HK-2 (cell line): ENCODE data around the gene TPRX1.
"Not testable (repeated sequence)": the region's sequence is repeated elsewhere in the genome, so short reads cannot be mapped to it uniquely, and the experiment has no call there.

ENCODE experiments used
- DNase-seq: peaks from one replicate; pipeline ENCODE4 v3.0.0-alpha.2; 2018; ENCODE audit not compliant: unreplicated experiment

The TPRX1 gene, protein sequence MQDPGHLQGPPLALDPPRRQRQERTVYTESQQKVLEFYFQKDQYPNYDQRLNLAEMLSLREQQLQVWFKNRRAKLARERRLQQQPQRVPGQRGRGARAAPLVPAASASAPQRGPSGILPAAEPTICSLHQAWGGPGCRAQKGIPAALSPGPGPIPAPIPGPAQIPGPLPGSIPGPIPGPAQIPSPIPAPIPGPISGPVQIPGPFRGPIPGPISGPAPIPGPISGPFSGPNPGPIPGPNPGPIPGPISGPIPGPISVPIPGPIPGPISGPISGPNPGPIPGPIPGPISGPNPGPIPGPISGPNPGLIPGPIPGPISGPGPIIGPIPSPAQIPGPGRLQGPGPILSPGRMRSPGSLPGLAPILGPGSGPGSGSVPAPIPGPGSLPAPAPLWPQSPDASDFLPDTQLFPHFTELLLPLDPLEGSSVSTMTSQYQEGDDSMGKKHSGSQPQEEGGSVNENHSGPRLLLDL

DNA sequence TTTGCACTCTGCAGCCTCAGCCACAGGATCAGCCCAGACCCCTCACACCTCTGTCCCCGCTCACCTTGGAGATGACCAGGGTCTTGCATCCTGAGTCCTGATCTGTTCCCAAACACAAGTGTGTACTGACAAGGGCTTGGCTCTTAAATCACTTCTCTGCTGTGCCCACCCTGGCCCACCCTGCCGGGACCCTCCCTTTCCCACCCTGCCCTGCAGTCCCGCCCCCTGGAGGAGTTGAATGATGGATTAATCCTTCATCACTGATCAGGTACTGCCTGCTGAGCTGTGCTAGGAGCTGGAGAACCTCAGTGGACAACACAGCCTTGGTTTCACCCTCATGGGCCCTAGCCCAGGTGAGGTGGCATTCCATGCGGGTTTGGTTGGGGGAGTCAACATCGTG lies at the start of gene TPRX1:
Gene TPRX1, minus strand, starts transcription at position 101 of the 400 bp plus-strand sequence. Its CDS starts 12 bp downstream, at position 89.
- DNase-seq, result not testable (repeated sequence)

DNA sequence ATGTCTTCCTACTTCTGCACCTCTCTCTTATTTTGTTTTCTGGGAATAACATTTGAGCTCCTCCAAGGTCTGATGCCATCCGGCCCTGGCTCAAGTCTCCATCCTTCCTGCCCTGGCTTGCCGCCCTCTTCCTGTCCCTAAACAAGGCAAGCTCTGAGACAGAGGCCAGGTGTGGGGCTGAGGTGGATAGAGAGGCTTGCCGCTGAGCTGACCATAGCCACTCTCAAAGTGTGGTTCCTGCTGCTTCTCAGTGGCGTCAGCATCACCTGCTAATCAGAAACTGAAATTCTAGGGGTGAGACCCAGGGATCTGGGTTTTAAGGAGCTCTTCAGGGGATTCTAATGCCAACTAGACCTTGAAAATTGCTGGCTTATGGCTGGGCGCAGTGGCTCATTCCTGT lies 48.7 kb upstream of the TPRX1 start:
- DNase-seq, result no peak

DNA sequence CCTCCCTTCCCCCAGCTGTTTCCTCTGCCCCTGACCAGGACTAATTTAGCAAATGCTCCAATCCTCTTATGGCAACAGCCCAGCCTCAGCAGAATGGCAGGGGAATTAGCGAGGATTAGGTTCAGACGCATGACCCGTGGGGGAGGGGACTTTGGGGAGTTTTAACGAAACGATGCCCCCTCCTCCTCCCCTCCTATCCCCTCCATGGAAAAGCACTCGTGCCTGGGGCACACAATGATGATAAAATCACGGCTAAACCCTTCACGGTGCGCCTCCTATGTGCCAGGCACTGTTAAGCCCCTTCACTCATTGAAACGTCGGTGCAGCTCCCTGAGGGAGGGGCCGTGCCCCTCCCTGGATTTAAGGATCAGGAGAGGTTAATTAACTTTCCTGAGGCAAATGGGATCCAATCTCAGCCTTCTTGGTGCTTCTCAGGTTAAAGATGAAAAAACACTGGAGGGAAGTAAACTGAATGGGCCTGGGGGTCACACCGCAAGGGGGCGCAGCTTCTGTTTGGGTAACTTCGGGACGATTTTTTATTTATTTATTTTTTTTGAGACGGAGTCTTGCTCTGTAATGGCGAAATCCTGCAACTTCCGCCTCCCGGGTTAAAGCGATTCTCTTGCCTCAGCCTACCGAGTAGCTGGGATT lies 44.6 kb upstream of the TPRX1 start:
- no peak for DNase-seq

DNA sequence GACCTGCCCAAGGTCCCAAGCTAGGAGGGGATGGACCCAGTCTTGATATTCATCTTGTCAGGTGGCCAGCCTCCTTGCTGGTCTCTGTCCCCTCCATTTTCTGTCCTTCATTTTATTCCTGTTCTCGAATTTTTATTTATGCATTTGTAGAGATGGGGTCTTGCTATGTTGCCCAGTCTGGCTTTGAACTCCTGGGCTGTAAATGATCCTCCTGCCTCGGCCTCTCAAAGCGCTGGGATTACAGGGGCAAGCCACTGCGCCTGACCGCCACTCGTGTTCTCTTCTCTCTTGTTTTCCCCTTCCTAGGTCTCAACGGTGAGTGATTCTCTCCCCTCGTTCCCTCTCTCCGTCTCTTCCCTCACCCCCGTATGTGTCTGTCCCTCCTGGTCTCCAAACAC lies 44.1 kb upstream of the TPRX1 start:
- DNase-seq, result no peak

DNA sequence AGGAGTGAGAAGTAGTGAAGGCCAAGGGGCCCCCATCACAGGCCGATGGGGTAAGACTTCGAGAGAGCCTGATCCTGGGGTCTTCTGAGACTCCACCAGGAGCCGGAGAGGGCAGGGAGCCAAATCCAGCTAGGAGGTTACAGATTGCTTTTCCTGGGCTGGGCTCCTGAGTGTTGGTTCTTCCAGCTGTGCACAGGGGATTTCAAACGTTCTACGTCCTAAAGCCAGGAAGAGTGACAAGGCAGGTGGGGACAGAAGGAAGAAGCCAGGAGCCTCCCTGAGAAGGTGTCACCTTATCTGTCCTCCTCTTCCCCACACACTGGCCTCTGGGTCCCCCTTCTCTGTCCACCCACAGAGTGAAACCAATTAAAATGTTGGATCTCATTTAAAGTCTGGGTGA lies 38.6 kb upstream of the TPRX1 start:
- DNase-seq, result no peak

DNA sequence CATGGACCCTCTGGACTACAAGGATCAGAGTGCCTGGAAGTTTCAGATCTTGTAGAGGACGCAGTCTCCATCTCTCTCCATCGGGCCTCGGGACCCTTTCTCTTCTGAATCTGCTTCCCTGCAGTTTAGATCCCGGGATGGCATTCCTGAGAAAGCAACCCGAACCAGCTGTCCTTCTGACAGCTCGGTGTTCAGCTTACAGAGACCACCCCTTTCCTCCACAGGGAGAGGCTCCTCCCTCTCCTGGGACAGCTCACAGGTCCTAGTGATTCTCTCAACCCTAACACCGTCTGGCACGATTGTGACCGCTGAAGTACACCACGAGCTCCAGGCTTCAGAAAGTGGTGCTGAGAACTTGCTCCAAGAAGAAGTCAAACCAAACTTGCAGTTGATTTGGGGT lies 35.6 kb upstream of the TPRX1 start:
- no peak for DNase-seq

DNA sequence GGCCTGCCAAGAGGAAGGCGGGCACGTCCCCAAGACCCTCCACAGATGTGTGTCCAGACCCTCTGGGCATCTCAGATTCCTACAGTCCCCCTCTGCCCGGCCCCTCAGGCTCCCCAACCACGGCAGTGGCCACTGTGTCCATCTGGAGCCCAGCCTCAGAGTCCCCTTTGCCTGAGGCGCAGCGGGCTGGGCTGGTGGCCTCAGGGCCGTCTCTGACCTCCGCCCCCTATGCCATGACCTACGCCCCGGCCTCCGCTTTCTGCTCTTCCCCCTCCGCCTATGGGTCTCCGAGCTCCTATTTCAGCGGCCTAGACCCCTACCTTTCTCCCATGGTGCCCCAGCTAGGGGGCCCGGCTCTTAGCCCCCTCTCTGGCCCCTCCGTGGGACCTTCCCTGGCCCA lies 35.1 kb upstream of the TPRX1 start:
- no peak for DNase-seq

DNA sequence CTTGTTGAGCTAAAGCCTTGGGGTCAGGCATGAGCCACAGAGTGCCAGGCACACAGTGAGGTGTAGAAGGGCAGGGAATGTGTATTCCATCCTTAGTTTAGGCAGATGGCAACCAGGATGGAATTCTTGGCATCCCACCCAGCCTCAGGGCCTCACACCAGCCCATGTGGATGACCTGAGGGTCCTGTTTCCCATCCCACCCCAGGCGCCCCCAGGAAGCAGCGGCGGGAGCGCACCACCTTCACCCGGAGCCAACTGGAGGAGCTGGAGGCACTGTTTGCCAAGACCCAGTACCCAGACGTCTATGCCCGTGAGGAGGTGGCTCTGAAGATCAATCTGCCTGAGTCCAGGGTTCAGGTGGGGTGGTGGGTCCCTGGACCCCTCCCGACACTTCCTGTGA lies 31.7 kb upstream of the TPRX1 start:
- no peak for DNase-seq

DNA sequence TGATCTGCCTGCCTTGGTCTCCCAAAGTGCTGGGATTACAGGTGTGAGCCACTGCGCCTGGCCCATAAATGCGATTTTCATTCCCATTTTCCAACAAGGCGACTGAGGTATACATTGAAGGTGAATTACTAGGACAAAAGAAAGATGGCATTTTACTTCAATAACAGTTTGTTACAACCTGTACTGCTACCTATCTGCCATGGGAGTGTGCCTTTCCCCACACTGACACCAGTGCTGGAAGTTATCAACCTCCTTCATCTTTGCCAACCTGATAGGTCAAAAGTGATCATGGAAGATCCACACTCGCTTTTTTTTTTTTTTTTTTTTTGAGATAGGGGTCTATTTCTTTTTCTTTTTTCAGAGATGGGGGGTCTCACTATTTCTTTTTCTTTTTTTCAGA lies 28.4 kb upstream of the TPRX1 start:
- no peak for DNase-seq

DNA sequence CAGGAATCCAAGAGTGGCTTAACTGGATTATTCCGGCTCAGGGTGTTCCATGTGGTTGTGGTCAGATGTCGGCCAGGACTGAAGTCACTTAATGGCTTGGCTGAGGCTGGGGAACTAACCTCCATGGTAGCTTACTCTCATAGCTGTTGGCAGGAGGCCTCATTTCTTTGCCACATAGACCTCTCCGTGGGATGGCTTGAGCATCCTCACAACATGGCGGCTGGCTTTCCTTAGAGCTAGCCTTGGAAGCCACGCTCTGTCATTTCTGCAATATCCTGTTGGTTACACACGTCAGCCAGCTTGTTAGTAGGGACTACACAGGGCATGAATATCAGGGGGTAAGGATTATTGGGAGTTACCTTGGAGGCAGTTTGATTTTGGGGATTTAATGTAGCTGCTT lies 22.4 kb upstream of the TPRX1 start:
- no peak for DNase-seq

DNA sequence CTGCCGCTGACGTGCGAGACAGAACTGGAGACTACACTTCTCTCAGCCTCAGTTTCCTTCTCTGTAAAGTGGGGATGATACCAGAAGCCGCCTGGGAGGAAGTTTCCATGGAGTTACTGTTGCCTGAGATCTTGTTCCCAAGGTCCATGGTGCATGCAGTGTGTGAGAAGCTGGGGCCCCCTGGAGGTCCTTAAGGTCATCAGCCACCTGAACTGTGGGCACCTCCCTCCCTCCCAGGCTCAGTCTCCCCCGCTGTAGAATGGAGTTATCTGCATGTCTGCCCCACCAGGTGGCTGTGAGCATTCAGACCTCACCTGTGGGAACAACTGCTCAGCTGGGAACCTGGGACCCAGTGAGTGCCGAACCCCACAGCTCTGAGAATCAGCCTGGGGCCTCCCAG lies 20.0 kb upstream of the TPRX1 start:
- no peak for DNase-seq

DNA sequence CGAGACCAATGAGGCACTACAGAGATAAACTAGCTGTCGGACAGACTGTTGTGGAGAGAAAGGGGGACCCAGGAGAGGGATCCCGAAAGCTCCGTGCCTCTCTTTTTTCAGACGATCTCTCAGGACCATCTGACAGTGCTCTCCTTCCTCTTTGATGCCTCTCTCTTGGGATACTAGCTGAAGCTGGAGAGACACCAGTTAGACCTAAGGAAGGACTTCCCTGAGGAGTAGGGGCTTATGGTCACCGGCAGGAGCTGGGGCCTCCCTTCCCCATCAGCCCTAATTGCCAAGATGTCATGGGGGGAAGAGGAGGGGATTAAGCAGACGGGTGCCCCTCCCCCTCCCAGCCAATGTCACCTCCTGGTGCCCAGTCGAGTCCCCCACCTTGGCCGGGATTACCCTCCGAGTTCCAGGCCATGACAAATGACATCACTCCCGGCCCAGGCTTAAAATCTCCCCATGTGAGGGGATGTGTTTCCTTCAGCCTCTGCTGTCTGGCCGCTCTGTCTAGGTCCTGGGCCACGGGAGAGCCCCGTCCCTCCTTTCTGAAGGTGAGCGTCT lies 17.2 kb upstream of the TPRX1 start, which contains the start of gene CRX:
Gene CRX, plus strand, starts transcription at position 478 of the 561 bp plus-strand sequence. CDS start 12,507 bp downstream, outside the sequence.
- no peak for DNase-seq

DNA sequence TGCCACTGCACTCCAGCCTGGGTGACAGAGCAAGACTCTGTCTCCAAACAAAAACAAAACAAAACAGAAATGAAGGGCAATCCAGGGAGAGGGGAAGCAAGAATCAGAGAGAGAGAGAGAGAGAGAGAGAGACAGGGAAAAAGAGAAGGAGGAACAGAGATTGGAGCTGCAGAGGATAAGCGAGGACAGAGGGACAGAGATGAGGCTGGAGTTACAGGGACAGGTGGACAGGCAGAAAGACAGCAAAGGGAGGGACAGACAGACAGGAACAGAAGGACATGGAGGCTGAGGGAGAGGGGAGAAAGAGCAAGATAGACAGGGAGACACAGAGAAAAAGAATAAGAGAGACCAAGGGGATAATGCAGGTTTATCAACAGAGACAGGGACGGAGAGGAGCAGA lies 16.1 kb upstream of the TPRX1 start:
- no peak for DNase-seq

DNA sequence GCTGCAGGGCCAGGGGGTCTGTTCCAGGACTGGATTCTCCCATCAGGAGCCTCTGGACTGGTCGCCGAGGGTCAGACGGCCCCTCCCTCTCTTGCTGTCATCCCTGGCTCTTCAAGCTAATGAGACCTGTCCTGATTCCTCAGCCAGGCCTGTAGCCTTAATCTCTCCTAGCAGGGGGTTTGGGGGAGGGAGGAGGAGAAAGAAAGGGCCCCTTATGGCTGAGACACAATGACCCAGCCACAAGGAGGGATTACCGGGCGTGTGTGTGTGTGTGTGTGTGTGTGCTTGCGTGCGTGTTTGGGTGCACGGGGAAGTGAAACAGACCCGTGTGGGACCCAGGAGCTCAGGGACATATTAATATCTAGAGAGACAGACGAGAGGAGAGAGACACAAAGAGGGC lies 15.5 kb upstream of the TPRX1 start:
- no peak for DNase-seq

DNA sequence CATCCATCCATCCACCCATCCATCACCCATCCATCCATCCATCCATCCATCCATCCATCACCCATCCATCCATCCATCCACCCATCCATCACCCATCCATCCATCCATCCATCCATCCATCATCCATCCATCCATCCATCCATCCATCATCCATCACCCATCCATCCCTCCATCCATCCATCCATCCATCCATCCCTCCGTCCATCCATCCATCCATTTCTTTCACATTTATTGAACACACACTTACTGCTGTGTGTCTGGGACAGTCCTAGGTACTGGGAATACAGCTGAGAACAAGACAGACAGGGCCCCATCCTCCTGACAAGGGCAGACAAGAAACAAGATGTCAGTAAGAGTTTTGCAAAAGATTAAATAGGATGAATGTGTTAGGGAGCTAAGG lies 13.9 kb upstream of the TPRX1 start:
- not testable (repeated sequence) for DNase-seq

DNA sequence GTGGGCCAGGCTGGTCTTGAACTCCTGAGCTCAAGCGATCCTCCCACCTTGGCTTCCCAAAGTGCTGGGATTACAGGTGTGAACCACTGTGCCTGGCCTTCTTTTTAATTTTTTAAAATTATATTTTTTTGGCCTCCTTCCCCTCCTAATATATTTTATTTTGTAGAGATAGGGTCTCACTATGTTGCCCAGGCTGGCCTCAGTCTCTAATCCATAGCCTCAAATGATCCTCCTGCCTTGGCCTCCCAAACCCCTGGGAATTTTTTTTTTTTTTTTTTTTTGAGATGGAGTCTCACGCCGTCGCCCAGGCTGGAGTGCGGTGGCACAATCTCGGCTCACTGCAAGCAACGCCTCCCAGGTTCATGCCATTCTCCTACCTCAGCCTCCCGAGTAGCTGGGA lies 11.9 kb upstream of the TPRX1 start:
- DNase-seq, result not testable (repeated sequence)

DNA sequence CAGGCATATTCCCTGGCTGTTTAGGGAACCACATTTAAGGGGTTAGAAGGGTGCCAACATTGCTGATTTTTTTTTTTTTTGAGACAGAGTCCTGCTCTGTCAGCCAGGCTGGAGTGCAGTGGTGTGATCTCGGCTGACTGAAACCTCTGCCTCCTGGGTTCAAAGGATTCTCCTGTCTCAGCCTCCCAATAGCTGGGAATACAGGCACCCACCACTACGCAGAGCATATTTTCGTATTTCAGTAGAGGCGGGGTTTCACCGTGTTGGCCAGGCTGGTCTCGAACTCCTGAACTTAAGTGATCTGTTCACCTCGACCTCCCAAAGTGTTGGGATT lies 9.6 kb upstream of the TPRX1 start:
- DNase-seq, result no peak

DNA sequence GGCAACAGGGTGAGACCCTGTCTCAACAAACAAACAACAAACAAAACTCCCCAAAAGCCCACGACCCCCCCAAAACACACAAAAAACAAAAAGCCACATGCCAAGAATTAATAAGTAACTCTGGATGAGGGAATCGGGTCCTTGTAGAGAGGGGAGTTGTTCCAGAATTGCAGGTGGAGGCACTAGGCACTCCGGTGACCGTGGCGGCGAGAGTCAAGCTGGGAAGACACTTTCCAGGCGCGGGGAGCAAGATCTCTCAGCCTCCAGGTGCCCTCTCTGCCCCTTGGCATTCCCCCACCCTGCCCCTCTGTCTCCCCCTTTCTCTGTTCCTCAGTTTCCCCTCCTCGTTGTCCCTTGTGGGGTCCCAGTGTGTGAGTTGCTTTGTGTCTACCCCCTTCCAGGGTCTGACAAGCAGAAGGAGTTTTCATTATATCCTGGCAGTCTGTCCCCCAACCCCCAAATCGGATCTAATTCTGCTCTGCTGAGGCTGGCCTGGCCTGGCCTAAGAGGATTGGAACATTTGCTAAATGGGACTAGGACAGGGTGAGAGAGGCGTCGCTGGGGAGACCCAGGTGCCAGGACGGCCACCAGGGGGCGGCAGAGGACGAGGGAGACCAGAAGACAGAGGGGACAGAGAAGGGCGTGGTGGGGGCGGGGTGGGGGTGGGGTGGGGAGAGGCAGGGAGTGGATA lies 9.1 kb upstream of the TPRX1 start:
- peak; percentile 80 for DNase-seq

DNA sequence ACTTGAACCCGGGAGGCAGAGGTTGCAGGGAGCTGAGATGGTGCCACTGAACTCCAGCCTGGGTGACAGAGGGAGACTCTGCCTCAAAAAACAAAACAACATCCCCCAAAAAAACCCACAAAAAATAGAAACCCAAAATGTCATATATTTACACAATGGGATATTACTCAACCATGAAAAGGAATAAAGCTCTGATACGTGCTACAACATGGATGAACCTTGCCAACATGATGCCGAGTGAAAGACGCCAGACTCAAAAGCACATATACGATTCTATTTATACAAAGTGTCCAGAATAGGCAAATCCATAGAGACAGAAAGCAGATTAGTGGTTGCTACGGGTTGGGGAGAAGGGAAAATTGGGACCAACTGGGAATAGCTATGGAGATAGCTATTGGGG lies 2.1 kb upstream of the TPRX1 start:
- DNase-seq, result no peak

DNA sequence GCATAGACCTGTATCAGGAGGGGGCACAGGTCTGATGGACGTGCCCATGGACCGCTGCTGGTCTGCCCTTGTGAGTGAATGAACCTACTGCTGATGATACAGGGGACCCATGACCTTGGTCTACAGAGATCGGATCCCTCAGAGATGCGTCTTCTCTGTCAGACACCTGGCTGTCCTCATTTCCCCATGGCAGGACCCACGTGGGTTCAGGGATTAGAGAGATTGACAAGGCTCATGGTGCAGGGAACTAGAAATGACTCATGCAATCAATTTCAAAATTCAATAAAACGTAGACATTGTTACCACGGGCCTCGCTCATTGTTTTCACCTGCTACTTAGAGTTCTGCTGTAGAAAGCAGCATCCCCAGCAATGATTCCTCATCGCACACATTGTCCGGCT lies 962 bp upstream of the TPRX1 start:
- no peak for DNase-seq

DNA sequence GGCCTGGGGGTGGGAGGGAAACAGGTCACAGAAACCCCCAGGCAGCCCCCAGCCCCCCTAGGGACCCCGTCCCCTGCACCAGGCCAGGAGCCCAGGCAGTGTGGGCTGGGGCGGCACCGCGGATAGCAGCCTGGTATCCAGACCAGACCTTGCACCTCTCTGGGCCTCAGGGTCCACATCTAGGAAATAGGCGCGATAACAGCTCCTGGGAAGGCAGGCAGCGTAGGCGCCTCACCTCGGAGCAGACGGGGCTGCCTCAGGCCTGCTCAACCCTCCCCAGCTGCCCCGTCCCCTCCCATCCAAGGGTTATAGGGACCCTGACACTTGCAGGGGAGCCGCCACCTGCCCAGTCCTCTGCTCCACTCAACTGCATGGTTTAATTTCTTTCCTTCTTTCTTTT lies 680 bp downstream of the TPRX1 start:
- DNase-seq, result not testable (repeated sequence)

DNA sequence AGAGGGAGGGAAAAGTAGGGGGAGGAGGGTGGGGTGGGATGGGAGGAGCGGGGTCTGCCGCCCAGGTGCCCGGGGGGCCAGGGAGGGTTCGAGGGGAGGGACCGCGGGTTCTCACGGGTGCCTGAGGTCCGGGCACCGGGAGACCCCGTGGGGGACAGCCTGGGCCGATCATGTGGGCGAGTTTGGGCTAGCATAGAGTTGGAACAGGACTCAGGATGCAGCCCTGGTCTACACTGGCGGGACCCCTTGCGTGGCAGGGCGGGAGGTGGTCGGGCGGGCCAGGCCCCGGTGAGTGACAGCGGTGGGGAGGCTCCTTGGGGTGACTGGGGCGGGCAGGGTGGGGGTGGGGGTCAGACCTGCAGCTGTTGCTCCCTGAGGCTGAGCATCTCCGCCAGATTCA lies 1.2 kb downstream of the TPRX1 start:
- not testable (repeated sequence) for DNase-seq
